HEK293 (cell line): Measurements from ENCODE around the gene ZBTB21.

Experiments used
- CTCF ChIP-seq: fragments of 450-650 bp; formaldehyde crosslinking; IDR thresholded peaks from 2 replicates; pipeline ENCODE4 v1.5.1; 2016; ENCODE audit warnings: missing biosample characterization, missing genetic modification characterization
- ZBTB11 ChIP-seq: fragments of 450-650 bp; formaldehyde crosslinking; conservative IDR thresholded peaks from 2 replicates; pipeline ENCODE4 v1.5.1; 2016; ENCODE audit warnings: low read depth, missing biosample characterization, missing genetic modification characterization
- ZBTB6 ChIP-seq: fragments of 450-650 bp; formaldehyde crosslinking; IDR thresholded peaks from 2 replicates; pipeline ENCODE4 v1.5.1; 2017; ENCODE audit warnings: missing biosample characterization, missing genetic modification characterization
- ZFP69B ChIP-seq: fragments of 450-650 bp; formaldehyde crosslinking; IDR thresholded peaks from 2 replicates; pipeline ENCODE4 v1.5.1; 2016; ENCODE audit warnings: missing biosample characterization, missing genetic modification characterization

- TF ChIP-seq CTCF (tag by site-specific recombination) (no peak), ZBTB11 (tag by site-specific recombination) (no peak), ZBTB6 (tag by site-specific recombination) (no peak), ZFP69B (no peak)
Measured at GRCh38 chr21:41961753-41962152, 48.4 kb downstream of the ZBTB21 start.
